CD4-positive, alpha-beta T cell treated with Interleukin-15 for 4 hours (primary cell): ENCODE data around the gene THSD4.

Experiments
- DNase-seq: peaks from one replicate; pipeline ENCODE4 v3.0.0-alpha.2; 2020; ENCODE audit warnings: low spot score

THSD4 gene

GRCh38 chr15:71591057-71591456 lies 475.8 kb downstream of the THSD4 start:
- no peak for DNase-seq

- no peak for DNase-seq
Observed at GRCh38 chr15:71592203-71592602, 476.9 kb downstream of the THSD4 start.

- no peak for DNase-seq
Observed at GRCh38 chr15:71595846-71596553, 480.7 kb downstream of the THSD4 start.

GRCh38 chr15:71596672-71597071 lies 481.4 kb downstream of the THSD4 start:
- no peak for DNase-seq

- no peak for DNase-seq
Observed at GRCh38 chr15:71597126-71597525, 481.9 kb downstream of the THSD4 start.

- no peak for DNase-seq
Observed at GRCh38 chr15:71597637-71598036, 482.4 kb downstream of the THSD4 start.

GRCh38 chr15:71598741-71599140 lies 483.5 kb downstream of the THSD4 start:
- no peak for DNase-seq

GRCh38 chr15:71599418-71600151 lies 484.3 kb downstream of the THSD4 start:
- no peak for DNase-seq

- no peak for DNase-seq
Observed at GRCh38 chr15:71600237-71600636, 485.0 kb downstream of the THSD4 start.

GRCh38 chr15:71601038-71601834 lies 486.0 kb downstream of the THSD4 start:
- DNase-seq: no peak

GRCh38 chr15:71603379-71603778 lies 488.1 kb downstream of the THSD4 start:
- DNase-seq: no peak

GRCh38 chr15:71607383-71607782 lies 492.1 kb downstream of the THSD4 start:
- no peak for DNase-seq

- no peak for DNase-seq
Observed at GRCh38 chr15:71610728-71611552, 495.7 kb downstream of the THSD4 start.

- no peak for DNase-seq
Observed at GRCh38 chr15:71611553-71612396, 496.5 kb downstream of the THSD4 start.

GRCh38 chr15:71612397-71612722 lies 497.1 kb downstream of the THSD4 start:
- DNase-seq: no peak

GRCh38 chr15:71612869-71613268 lies 497.6 kb downstream of the THSD4 start:
- no peak for DNase-seq

- DNase-seq: no peak
Observed at GRCh38 chr15:71623111-71623510, 507.8 kb downstream of the THSD4 start.

GRCh38 chr15:71626596-71627088 lies 511.4 kb downstream of the THSD4 start:
- no peak for DNase-seq

- no peak for DNase-seq
Observed at GRCh38 chr15:71627188-71627587, 511.9 kb downstream of the THSD4 start.

GRCh38 chr15:71627604-71628003 lies 512.3 kb downstream of the THSD4 start:
- DNase-seq: no peak
